ENCODE measurements around the gene NPW. TPM values are rescaled to one million over a fixed set of nuclear protein-coding genes. Genes with fewer than 3 reads are reported as not detected.

NPW gene
- total and polyA plus RNA-seq, 9 of the 15 experiments (the other 6 are each of a cell fraction or from before 2014, with no cell fraction given) = 0.14 to 4.0 (median 2.6) TPM; not detected in 4

DNA sequence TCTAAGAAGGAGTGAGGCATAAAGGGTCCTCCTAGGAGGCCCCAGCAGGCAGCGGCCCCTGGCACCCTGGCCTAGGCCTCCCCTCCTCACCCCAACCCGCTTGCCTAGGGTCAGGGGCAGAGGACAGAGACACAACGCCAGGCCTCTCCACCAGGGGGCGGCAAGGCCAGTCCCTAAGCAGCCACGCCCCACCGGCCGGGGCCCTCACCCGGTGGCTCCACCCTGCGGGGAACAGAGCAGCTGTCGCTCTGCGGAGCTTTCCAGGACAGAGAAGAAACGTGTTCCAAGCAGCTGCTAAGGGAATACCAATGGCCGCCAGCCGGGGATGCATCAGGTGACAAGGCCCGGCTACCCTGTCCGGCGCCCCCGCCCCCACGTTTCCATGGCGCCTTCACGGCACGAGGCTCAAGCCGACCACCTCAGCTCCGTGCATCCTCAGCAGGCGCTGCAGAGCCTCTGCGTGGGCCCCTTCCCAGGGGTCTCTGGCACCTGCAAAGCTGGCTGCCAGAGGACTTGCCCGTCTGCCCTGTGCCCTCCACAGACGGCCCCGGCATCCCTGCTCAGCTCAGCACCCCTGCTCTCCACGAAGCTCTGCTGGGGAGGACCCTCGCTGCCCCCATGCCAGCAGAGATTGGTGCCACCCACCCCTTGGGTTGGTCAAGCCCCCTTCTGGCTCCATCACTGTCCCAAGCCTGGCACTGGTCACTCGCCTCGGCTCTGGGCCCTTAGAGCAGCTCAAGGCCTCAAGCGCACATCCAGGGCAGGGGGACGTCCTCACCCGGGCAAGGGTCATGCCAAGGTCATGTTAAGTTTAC is 15.6 kb upstream of the NPW start (continued):
- TF ChIP-seq ZNF592 (IDR thresholded peaks at IDR 0.05) = 0 out of 2 replicates have a peak, but pooled peaks have one; percentile 47
- TF ChIP-seq CBX2 (IDR thresholded peaks at IDR 0.05; ENCODE audit: insufficient read depth, low read length, poor library complexity, severe bottlenecking) = no peak
- TF ChIP-seq FUS (optimal IDR thresholded peaks at IDR 0.05; ENCODE audit: low read depth, low read length) = no peak
- no peak for TF ChIP-seq ZNF174 (CRISPR knock-in tag; IDR thresholded peaks at IDR 0.05)
- TF ChIP-seq CREM (IDR thresholded peaks at IDR 0.05; ENCODE audit: low read depth) = peak; percentile 70
- TF ChIP-seq, protein P1, sequence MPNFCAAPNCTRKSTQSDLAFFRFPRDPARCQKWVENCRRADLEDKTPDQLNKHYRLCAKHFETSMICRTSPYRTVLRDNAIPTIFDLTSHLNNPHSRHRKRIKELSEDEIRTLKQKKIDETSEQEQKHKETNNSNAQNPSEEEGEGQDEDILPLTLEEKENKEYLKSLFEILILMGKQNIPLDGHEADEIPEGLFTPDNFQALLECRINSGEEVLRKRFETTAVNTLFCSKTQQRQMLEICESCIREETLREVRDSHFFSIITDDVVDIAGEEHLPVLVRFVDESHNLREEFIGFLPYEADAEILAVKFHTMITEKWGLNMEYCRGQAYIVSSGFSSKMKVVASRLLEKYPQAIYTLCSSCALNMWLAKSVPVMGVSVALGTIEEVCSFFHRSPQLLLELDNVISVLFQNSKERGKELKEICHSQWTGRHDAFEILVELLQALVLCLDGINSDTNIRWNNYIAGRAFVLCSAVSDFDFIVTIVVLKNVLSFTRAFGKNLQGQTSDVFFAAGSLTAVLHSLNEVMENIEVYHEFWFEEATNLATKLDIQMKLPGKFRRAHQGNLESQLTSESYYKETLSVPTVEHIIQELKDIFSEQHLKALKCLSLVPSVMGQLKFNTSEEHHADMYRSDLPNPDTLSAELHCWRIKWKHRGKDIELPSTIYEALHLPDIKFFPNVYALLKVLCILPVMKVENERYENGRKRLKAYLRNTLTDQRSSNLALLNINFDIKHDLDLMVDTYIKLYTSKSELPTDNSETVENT (CRISPR knock-in tag; IDR thresholded peaks at IDR 0.05) = no peak
- TF ChIP-seq ZNF76 (CRISPR knock-in tag; IDR thresholded peaks at IDR 0.05; ENCODE audit: borderline replicate concordance) = no peak
- TF ChIP-seq POLR3A (IDR thresholded peaks at IDR 0.05; ENCODE audit: borderline replicate concordance, extremely low read depth, insufficient read depth, insufficient read length) = no peak
- TF ChIP-seq CHD1 (IDR thresholded peaks at IDR 0.05; ENCODE audit: low read length) = no peak
- TF ChIP-seq MNT (conservative IDR thresholded peaks at IDR 0.05) = peak; percentile 80 to 91
- no peak for TF ChIP-seq POLR2AphosphoS2 (IDR thresholded peaks at IDR 0.05; ENCODE audit: low read length)
- no peak for TF ChIP-seq SMAD3 (CRISPR knock-in tag; conservative IDR thresholded peaks at IDR 0.05)
- TF ChIP-seq FOXA3 (CRISPR knock-in tag; conservative IDR thresholded peaks at IDR 0.05 in 1 of 2, IDR thresholded peaks at IDR 0.05 in 1 of 2) = no peak
- TF ChIP-seq ARID3A (IDR thresholded peaks at IDR 0.05; ENCODE audit: borderline replicate concordance, low read depth, low read length) = no peak

All from K562 (cell line).